ENCODE measurements around the gene TRPV4. TPM values are rescaled to one million over a fixed set of nuclear protein-coding genes. Genes with fewer than 3 reads are reported as not detected.

The TRPV4 gene
- total RNA-seq, 2 experiments from 2014 or later, result not detected

- no peaks in the 10 kb centered on the region for H3K9me3 Mint-ChIP-seq
- ATAC-seq (ENCODE audit: low read depth) (no peak), DNase-seq (no peak)
- H3K4me3 Mint-ChIP-seq, result no peak overlapping the region
- no peak overlapping the region for H3K27ac Mint-ChIP-seq
- H3K36me3 Mint-ChIP-seq, result no peaks in the 10 kb centered on the region
- H3K27me3 Mint-ChIP-seq, result peaks cover 2% of the 10 kb centered on the region
- no peaks in the 10 kb centered on the region for H3K4me1 Mint-ChIP-seq
- POLR2A ChIA-PET, result no interaction called here
These were observed 34.5 kb downstream of the TRPV4 start for GRCh38 chr12:109798691-109799090.

GRCh38 chr12:109797905-109798669, 35.1 kb downstream of the TRPV4 start:
- ATAC-seq (ENCODE audit: low read depth), result no peak
- H3K27ac Mint-ChIP-seq, result no peak overlapping the region
- POLR2A ChIA-PET, result no interaction called here
- peaks cover 2% of the 10 kb centered on the region for H3K27me3 Mint-ChIP-seq
- no peak for DNase-seq
- no peaks in the 10 kb centered on the region for H3K36me3 Mint-ChIP-seq
- no peak overlapping the region for H3K4me3 Mint-ChIP-seq
- H3K4me1 Mint-ChIP-seq, result no peaks in the 10 kb centered on the region
- no peaks in the 10 kb centered on the region for H3K9me3 Mint-ChIP-seq

GRCh38 chr12:109796057-109796456, 37.1 kb downstream of the TRPV4 start:
- Mint-ChIP-seq H3K27ac (no peak overlapping the region), H3K9me3 (no peaks in the 10 kb centered on the region), H3K36me3 (no peaks in the 10 kb centered on the region), H3K27me3 (peaks cover 4% of the 10 kb centered on the region), H3K4me1 (no peaks in the 10 kb centered on the region), H3K4me3 (no peak overlapping the region)
- ATAC-seq (ENCODE audit: low read depth) (no peak), DNase-seq (no peak)
- POLR2A ChIA-PET, result no interaction called here

- H3K36me3 Mint-ChIP-seq, result no peaks in the 10 kb centered on the region
- POLR2A ChIA-PET, result no interaction called here
- H3K27me3 Mint-ChIP-seq, result peaks cover 4% of the 10 kb centered on the region
- no peak overlapping the region for H3K4me3 Mint-ChIP-seq
- DNase-seq (no peak), ATAC-seq (ENCODE audit: low read depth) (no peak)
- H3K27ac Mint-ChIP-seq, result no peak overlapping the region
- no peaks in the 10 kb centered on the region for H3K4me1 Mint-ChIP-seq
- H3K9me3 Mint-ChIP-seq, result no peaks in the 10 kb centered on the region
These were observed 38.2 kb downstream of the TRPV4 start for GRCh38 chr12:109795023-109795422.

- H3K27me3 Mint-ChIP-seq, result peaks cover 4% of the 10 kb centered on the region
- no peaks in the 10 kb centered on the region for H3K9me3 Mint-ChIP-seq
These were observed 39.2 kb downstream of the TRPV4 start for GRCh38 chr12:109793826-109794501.

GRCh38 chr12:109793411-109793810, 39.8 kb downstream of the TRPV4 start:
- H3K27me3 Mint-ChIP-seq, result peaks cover 4% of the 10 kb centered on the region
- H3K9me3 Mint-ChIP-seq, result no peaks in the 10 kb centered on the region
- H3K36me3 Mint-ChIP-seq, result no peaks in the 10 kb centered on the region
- no peak for DNase-seq
- H3K27ac Mint-ChIP-seq, result no peak overlapping the region
- no peak overlapping the region for H3K4me3 Mint-ChIP-seq
- H3K4me1 Mint-ChIP-seq, result no peaks in the 10 kb centered on the region
- POLR2A ChIA-PET, result no interaction called here
- no peak for ATAC-seq (ENCODE audit: low read depth)

More at GRCh38 chr12:109793826-109794501, 39.2 kb downstream of the TRPV4 start:
- POLR2A ChIA-PET, result no interaction called here
- DNase-seq (no peak), ATAC-seq (ENCODE audit: low read depth) (no peak)
- Mint-ChIP-seq H3K36me3 (no peaks in the 10 kb centered on the region), H3K4me1 (no peaks in the 10 kb centered on the region), H3K4me3 (no peak overlapping the region), H3K27ac (no peak overlapping the region)

GRCh38 chr12:109792992-109793391, 40.2 kb downstream of the TRPV4 start:
- no peak for DNase-seq
- H3K9me3 Mint-ChIP-seq, result no peaks in the 10 kb centered on the region
- H3K4me1 Mint-ChIP-seq, result no peaks in the 10 kb centered on the region
- H3K27me3 Mint-ChIP-seq, result peaks cover 2% of the 10 kb centered on the region
- POLR2A ChIA-PET, result no interaction called here
- H3K4me3 Mint-ChIP-seq, result no peak overlapping the region
- H3K27ac Mint-ChIP-seq, result no peak overlapping the region
- H3K36me3 Mint-ChIP-seq, result no peaks in the 10 kb centered on the region
- ATAC-seq (ENCODE audit: low read depth), result no peak

GRCh38 chr12:109789526-109790048, 43.6 kb downstream of the TRPV4 start:
- H3K4me3 Mint-ChIP-seq, result no peak overlapping the region
- H3K36me3 Mint-ChIP-seq, result no peaks in the 10 kb centered on the region
- H3K4me1 Mint-ChIP-seq, result no peaks in the 10 kb centered on the region

GRCh38 chr12:109786799-109787198, 46.4 kb downstream of the TRPV4 start:
- POLR2A ChIA-PET, result no interaction called here
- DNase-seq (no peak), ATAC-seq (ENCODE audit: low read depth) (no peak)
- Mint-ChIP-seq H3K4me1 (no peaks in the 10 kb centered on the region), H3K27ac (no peak overlapping the region), H3K4me3 (no peak overlapping the region), H3K27me3 (no peaks in the 10 kb centered on the region), H3K36me3 (no peaks in the 10 kb centered on the region), H3K9me3 (no peaks in the 10 kb centered on the region)

More at GRCh38 chr12:109789526-109790048, 43.6 kb downstream of the TRPV4 start:
- Mint-ChIP-seq H3K27me3 (peaks cover 2% of the 10 kb centered on the region), H3K27ac (no peak overlapping the region), H3K9me3 (no peaks in the 10 kb centered on the region)
- ATAC-seq (ENCODE audit: low read depth), result no peak
- POLR2A ChIA-PET, result no interaction called here
- DNase-seq, result no peak

GRCh38 chr12:109785854-109786253, 47.3 kb downstream of the TRPV4 start:
- Mint-ChIP-seq H3K27me3 (no peaks in the 10 kb centered on the region), H3K9me3 (no peaks in the 10 kb centered on the region), H3K4me3 (no peak overlapping the region), H3K4me1 (no peaks in the 10 kb centered on the region), H3K36me3 (no peaks in the 10 kb centered on the region), H3K27ac (no peak overlapping the region)
- DNase-seq, result no peak
- ATAC-seq (ENCODE audit: low read depth), result no peak
- POLR2A ChIA-PET, result no interaction called here

GRCh38 chr12:109783965-109784244, 49.3 kb downstream of the TRPV4 start:
- Mint-ChIP-seq H3K4me1 (no peaks in the 10 kb centered on the region), H3K27ac (no peak overlapping the region), H3K4me3 (no peak overlapping the region), H3K36me3 (no peaks in the 10 kb centered on the region), H3K9me3 (no peaks in the 10 kb centered on the region), H3K27me3 (no peaks in the 10 kb centered on the region)
- DNase-seq (no peak), ATAC-seq (ENCODE audit: low read depth) (no peak)
- POLR2A ChIA-PET, result no interaction called here

- Mint-ChIP-seq H3K9me3 (no peaks in the 10 kb centered on the region), H3K27me3 (no peaks in the 10 kb centered on the region), H3K27ac (no peak overlapping the region), H3K4me3 (no peak overlapping the region), H3K4me1 (no peaks in the 10 kb centered on the region), H3K36me3 (no peaks in the 10 kb centered on the region)
- DNase-seq, result no peak
- POLR2A ChIA-PET, result no interaction called here
- ATAC-seq (ENCODE audit: low read depth), result no peak
These were observed 49.8 kb downstream of the TRPV4 start for GRCh38 chr12:109783135-109783964.

- POLR2A ChIA-PET, result interaction anchor here (0.6 kb wide), 1 partner anchor 1956 kb away, joined by 5 read pairs; no protein-coding TSS in a partner anchor
These were observed 50.9 kb downstream of the TRPV4 start for GRCh38 chr12:109782326-109782703.

More at GRCh38 chr12:109782326-109782703, 50.9 kb downstream of the TRPV4 start:
- H3K4me1 Mint-ChIP-seq, result peaks cover 4% of the 10 kb centered on the region
- no peaks in the 10 kb centered on the region for H3K27me3 Mint-ChIP-seq
- H3K9me3 Mint-ChIP-seq, result peaks cover 2% of the 10 kb centered on the region
- peaks cover 2% of the 10 kb centered on the region for H3K36me3 Mint-ChIP-seq
- H3K27ac Mint-ChIP-seq, result no peak overlapping the region
- H3K4me3 Mint-ChIP-seq, result no peak overlapping the region
- no peak for DNase-seq
- ATAC-seq (ENCODE audit: low read depth), result no peak
